B cell (primary cell): Measurements from ENCODE around the gene KDM3B.

Source experiments
- CTCF ChIP-seq: fragments of 200-600 bp; IDR thresholded peaks from one replicate; pipeline ENCODE4 v1.8.0; 2022; ENCODE audit warnings: antibody characterized with exemption, mild to moderate bottlenecking
- EZH2 ChIP-seq: IDR thresholded peaks from 2 replicates; pipeline ENCODE4 v1.6.1; 2012; ENCODE audit warnings: borderline replicate concordance, low read depth, mild to moderate bottlenecking, moderate library complexity, low read length; ENCODE audit not compliant: insufficient read depth, poor library complexity, severe bottlenecking

DNA sequence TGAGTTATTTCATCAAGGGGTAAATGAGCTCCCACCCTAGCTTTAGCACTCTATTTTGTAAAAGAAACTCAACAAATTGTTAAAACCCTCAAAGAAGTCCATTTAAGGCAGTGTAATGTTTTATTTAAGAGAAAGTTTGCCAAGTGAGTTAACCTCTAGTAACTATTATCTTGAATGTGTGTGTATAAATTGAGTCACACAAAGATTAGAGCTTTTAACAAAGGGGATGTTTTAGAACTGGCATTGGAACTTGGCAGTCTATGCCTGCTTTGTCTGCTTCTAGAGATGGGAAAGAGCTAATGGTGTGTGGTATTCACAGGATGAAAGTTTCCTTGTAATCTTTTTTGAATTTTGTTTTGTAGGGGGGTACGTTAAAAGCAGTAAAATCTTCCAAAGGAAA, 33.2 kb downstream of the KDM3B start:
- TF ChIP-seq CTCF (no peak), EZH2 (no peak)
